ENCODE data around the gene PCBP3.
"Not testable (repeated sequence)": the region's sequence is repeated elsewhere in the genome, so short reads cannot be mapped to it uniquely, and the experiment has no call there.

Gene PCBP3

GRCh38 chr21:45828580-45829570 is 185.3 kb downstream of the PCBP3 start:
- no peak for DNase-seq (ENCODE audit: low spot score)

GRCh38 chr21:45829668-45830067 is 186.1 kb downstream of the PCBP3 start:
- no peak for DNase-seq (ENCODE audit: low spot score)

- no peak for DNase-seq (ENCODE audit: low spot score)
Measured at GRCh38 chr21:45830221-45830640, 186.7 kb downstream of the PCBP3 start.

- DNase-seq (ENCODE audit: low spot score): no peak
Measured at GRCh38 chr21:45830720-45831366, 187.3 kb downstream of the PCBP3 start.

GRCh38 chr21:45831991-45832740 is 188.6 kb downstream of the PCBP3 start:
- DNase-seq (ENCODE audit: low spot score): no peak

GRCh38 chr21:45832741-45833235 is 189.3 kb downstream of the PCBP3 start:
- DNase-seq (ENCODE audit: low spot score): not testable (repeated sequence)

- no peak for DNase-seq (ENCODE audit: low spot score)
Measured at GRCh38 chr21:45833414-45833813, 189.9 kb downstream of the PCBP3 start.

GRCh38 chr21:45834026-45834715 is 190.6 kb downstream of the PCBP3 start:
- DNase-seq (ENCODE audit: low spot score): no peak

GRCh38 chr21:45834821-45835293 is 191.3 kb downstream of the PCBP3 start:
- DNase-seq (ENCODE audit: low spot score): no peak

- DNase-seq (ENCODE audit: low spot score): no peak
Measured at GRCh38 chr21:45835301-45836267, 192.1 kb downstream of the PCBP3 start.

- DNase-seq (ENCODE audit: low spot score): no peak
Measured at GRCh38 chr21:45836268-45836655, 192.7 kb downstream of the PCBP3 start.

- no peak for DNase-seq (ENCODE audit: low spot score)
Measured at GRCh38 chr21:45836694-45837670, 193.5 kb downstream of the PCBP3 start.

GRCh38 chr21:45837936-45838335 is 194.4 kb downstream of the PCBP3 start:
- DNase-seq (ENCODE audit: low spot score): no peak

GRCh38 chr21:45838634-45839033 is 195.1 kb downstream of the PCBP3 start:
- DNase-seq (ENCODE audit: low spot score): no peak

- no peak for DNase-seq (ENCODE audit: low spot score)
Measured at GRCh38 chr21:45839274-45839673, 195.7 kb downstream of the PCBP3 start.

GRCh38 chr21:45841033-45841432 is 197.5 kb downstream of the PCBP3 start:
- no peak for DNase-seq (ENCODE audit: low spot score)

GRCh38 chr21:45843426-45843825 is 199.9 kb downstream of the PCBP3 start:
- DNase-seq (ENCODE audit: low spot score): no peak

- no peak for DNase-seq (ENCODE audit: low spot score)
Measured at GRCh38 chr21:45844181-45844580, 200.7 kb downstream of the PCBP3 start.

Measured in germinal center (tissue), 1 donor.